Liver (tissue), 9 donors: ENCODE results near the gene TNKS2. TPM values are rescaled to one million over a fixed set of nuclear protein-coding genes. Genes with fewer than 3 reads are reported as not detected.

Source experiments
- DNase-seq: peaks from one replicate; pipeline ENCODE4 v3.0.0-alpha.2; 2017; ENCODE audit warnings: low spot score
- H3K27ac ChIP-seq, 2 donors: one replicate each; pipeline ENCODE4 v1.7.0; 2013; ENCODE audit warnings: inconsistent platforms in 2 of 2, low read length in 2 of 2, control low read depth in 1 of 2, low read depth in 1 of 2, mild to moderate bottlenecking in 1 of 2
- H3K27me3 ChIP-seq, 4 donors: one replicate each; pipeline versions ENCODE4 v1.6.1 to v1.7.0; 2013; ENCODE audit warnings: low read length in 3 of 4, inconsistent platforms in 1 of 4, mild to moderate bottlenecking in 1 of 4, moderate library complexity in 1 of 4; ENCODE audit not compliant: control insufficient read depth in 4 of 4, insufficient read depth in 4 of 4
- H3K36me3 ChIP-seq, 4 donors: one replicate each; pipeline versions ENCODE4 v1.6.1 to v1.7.0; 2013; ENCODE audit warnings: low read length in 3 of 4, mild to moderate bottlenecking in 3 of 4, low read depth in 1 of 4, moderate library complexity in 1 of 4; ENCODE audit not compliant: control insufficient read depth in 4 of 4, insufficient read depth in 3 of 4
- H3K4me1 ChIP-seq, 4 donors: one replicate each; pipeline versions ENCODE4 v1.6.1 to v1.7.0; 2013; ENCODE audit warnings: low read length in 3 of 4, mild to moderate bottlenecking in 3 of 4, moderate library complexity in 1 of 4; ENCODE audit not compliant: control insufficient read depth in 4 of 4, insufficient read depth in 4 of 4
- H3K4me3 ChIP-seq, 3 donors: one replicate each; pipeline versions ENCODE4 v1.6.1 to v1.7.0; 2013; ENCODE audit warnings: low read length in 3 of 3, control low read depth in 1 of 3, low read depth in 1 of 3, mild to moderate bottlenecking in 1 of 3
- H3K9ac ChIP-seq, 2 donors: one replicate each; pipeline ENCODE4 v1.7.0; 2013; ENCODE audit warnings: low read length in 2 of 2, mild to moderate bottlenecking in 2 of 2, moderate library complexity in 2 of 2, control low read depth in 1 of 2, low read depth in 1 of 2
- H3K9me3 ChIP-seq, 4 donors: one replicate each; pipeline versions ENCODE4 v1.6.1 to v1.7.0; 2013; ENCODE audit warnings: low read length in 3 of 4; ENCODE audit not compliant: control insufficient read depth in 4 of 4
- EGR1 ChIP-seq, 2 donors: IDR thresholded peaks; 2 replicates each; pipeline ENCODE4 v1.6.1; 2016 to 2018; ENCODE audit warnings: antibody characterized with exemption in 2 of 2, low read depth in 2 of 2
- FOXA1 ChIP-seq: IDR thresholded peaks from 2 replicates; pipeline ENCODE4 v1.6.1; 2016; ENCODE audit warnings: antibody characterized with exemption
- FOXA2 ChIP-seq: IDR thresholded peaks from 2 replicates; pipeline ENCODE4 v1.6.1; 2016; ENCODE audit warnings: antibody characterized with exemption
- GABPA ChIP-seq, 2 donors: IDR thresholded peaks in 1 of 2; conservative IDR thresholded peaks in 1 of 2; 2 replicates each; pipeline ENCODE4 v1.6.1; 2016; ENCODE audit warnings: antibody characterized with exemption in 2 of 2, mild to moderate bottlenecking in 1 of 2, moderate library complexity in 1 of 2
- HNF4A ChIP-seq, 2 donors: conservative IDR thresholded peaks; 2 replicates each; pipeline ENCODE4 v1.6.1; 2016; ENCODE audit warnings: antibody characterized with exemption in 2 of 2, mild to moderate bottlenecking in 2 of 2
- HNF4G ChIP-seq: IDR thresholded peaks from 2 replicates; pipeline ENCODE4 v1.6.1; 2016; ENCODE audit warnings: antibody characterized with exemption
- JUND ChIP-seq, 2 donors: IDR thresholded peaks; 2 replicates each; pipeline ENCODE4 v1.6.1; 2016; ENCODE audit warnings: antibody characterized with exemption in 2 of 2
- NR2F2 ChIP-seq: IDR thresholded peaks from 2 replicates; pipeline ENCODE4 v1.6.1; 2016; ENCODE audit warnings: antibody characterized with exemption
- RAD21 ChIP-seq, 2 donors: IDR thresholded peaks; 2 replicates each; pipeline ENCODE4 v1.6.1; 2016; ENCODE audit warnings: antibody characterized with exemption in 2 of 2, mild to moderate bottlenecking in 2 of 2
- RXRA ChIP-seq, 2 donors: IDR thresholded peaks; 2 replicates each; pipeline ENCODE4 v1.6.1; 2017 to 2018; ENCODE audit warnings: antibody characterized with exemption in 2 of 2, mild to moderate bottlenecking in 1 of 2
- TAF1 ChIP-seq: conservative IDR thresholded peaks from 2 replicates; pipeline ENCODE4 v1.6.1; 2016; ENCODE audit warnings: antibody characterized with exemption, mild to moderate bottlenecking
- YY1 ChIP-seq: IDR thresholded peaks from 2 replicates; pipeline ENCODE4 v1.6.1; 2016; ENCODE audit warnings: antibody characterized with exemption, mild to moderate bottlenecking
- WGBS: extraction: QIAGEN DNeasy Blood & Tissue Kit; methylation state at CpG from one replicate; pipeline ENCODE4 v1.1.7; 2013; 5-methylcytosine and 5-hydroxymethylcytosine counted together
- polyA plus RNA-seq, 2 donors: library from polyadenylated mRNA; stranded (reverse) in 1 of 2; unstranded in 1 of 2; fragments of 200-250 nt in 1 of 2; fragments of >200 nt in 1 of 2; fragmentation: Nextera tagmentation in 1 of 2; extraction: Ambion mirVana in 1 of 2; gene quantifications; one replicate each; pipeline versions ENCODE4 v1.2.1 to v1.2.3, GENCODE V29; 2013 to 2015
- total RNA-seq, 2 donors: library from RNA; depleted of rRNA; stranded (reverse); fragments of >200 nt; gene quantifications; one replicate each; pipeline ENCODE4 v1.2.3, GENCODE V29; 2014
- TF ChIP-seq, protein P1 (sequence below): IDR thresholded peaks from 2 replicates; pipeline ENCODE4 v1.6.1; 2016; ENCODE audit warnings: antibody characterized with exemption
- TF ChIP-seq, protein P2 (sequence below): IDR thresholded peaks from 2 replicates; pipeline ENCODE4 v1.6.1; 2016; ENCODE audit warnings: antibody characterized with exemption, mild to moderate bottlenecking
- TF ChIP-seq, protein P3 (sequence below): IDR thresholded peaks from 2 replicates; pipeline ENCODE4 v1.6.1; 2016; ENCODE audit warnings: antibody characterized with exemption
- TF ChIP-seq, protein P4 (sequence below): IDR thresholded peaks from 2 replicates; pipeline ENCODE4 v1.6.1; 2016; ENCODE audit warnings: antibody characterized with exemption
- TF ChIP-seq, protein P5 (sequence below): fragments of 150-350 bp; IDR thresholded peaks from 2 replicates; pipeline ENCODE4 v1.5.1; 2017; ENCODE audit warnings: improper control_type of control experiment, low read depth, low read length; ENCODE audit not compliant: missing input control
- donor health status: healthy.
- donor health status: healthy.
- donor health status: healthy.
- donor health status: healthy.
- donor health status: healthy.

Gene TNKS2
- total and polyA plus RNA-seq, 4 donors = 5.2 to 30.7 (median 18.2) TPM

DNA sequence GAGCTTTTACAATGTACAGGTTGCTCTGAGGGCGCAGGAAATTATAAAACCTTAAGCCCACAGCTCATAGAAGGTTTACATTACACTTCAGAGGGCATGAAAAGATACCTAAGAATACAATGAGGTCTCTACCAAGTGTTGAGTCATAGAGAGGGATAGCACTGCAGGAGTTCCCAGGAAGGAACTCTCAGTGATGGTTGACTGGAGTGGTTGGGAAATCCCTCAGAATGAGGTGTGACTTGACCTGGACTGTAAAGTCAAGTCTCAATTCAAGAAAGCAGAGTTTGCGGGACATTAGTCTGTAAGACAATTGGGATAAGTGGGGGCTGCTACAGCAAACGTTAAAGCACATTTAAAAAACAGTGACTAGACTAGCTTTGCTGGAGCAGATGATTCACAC is 21.9 kb downstream of the TNKS2 start:
- H3K4me1 ChIP-seq = no peaks in the 10 kb centered on the region
- H3K9me3 ChIP-seq = no peaks in the 10 kb centered on the region
- no peak overlapping the region for H3K4me3 ChIP-seq
- H3K27me3 ChIP-seq = no peaks in the 10 kb centered on the region
- no peak overlapping the region for H3K9ac ChIP-seq
- 93% methylated on average over 3 of the region's 3 CpGs for WGBS
- no peak for DNase-seq
- peaks cover 12 to 70% (median 54%) of the 10 kb centered on the region in 4 donors for H3K36me3 ChIP-seq
- H3K27ac ChIP-seq = no peak overlapping the region
- TF ChIP-seq GABPA (IDR thresholded peaks at IDR 0.05 in 1 of 2, conservative IDR thresholded peaks at IDR 0.05 in 1 of 2) (no peak), RAD21 (IDR thresholded peaks at IDR 0.05) (no peak), TAF1 (no peak), HNF4A (conservative IDR thresholded peaks at IDR 0.05) (no peak), JUND (IDR thresholded peaks at IDR 0.05) (no peak), RXRA (IDR thresholded peaks at IDR 0.05) (no peak), EGR1 (IDR thresholded peaks at IDR 0.05; ENCODE audit: low read depth in 2 of 2) (no peak), FOXA2 (no peak), NR2F2 (no peak), YY1 (no peak)
- TF ChIP-seq, protein P1, sequence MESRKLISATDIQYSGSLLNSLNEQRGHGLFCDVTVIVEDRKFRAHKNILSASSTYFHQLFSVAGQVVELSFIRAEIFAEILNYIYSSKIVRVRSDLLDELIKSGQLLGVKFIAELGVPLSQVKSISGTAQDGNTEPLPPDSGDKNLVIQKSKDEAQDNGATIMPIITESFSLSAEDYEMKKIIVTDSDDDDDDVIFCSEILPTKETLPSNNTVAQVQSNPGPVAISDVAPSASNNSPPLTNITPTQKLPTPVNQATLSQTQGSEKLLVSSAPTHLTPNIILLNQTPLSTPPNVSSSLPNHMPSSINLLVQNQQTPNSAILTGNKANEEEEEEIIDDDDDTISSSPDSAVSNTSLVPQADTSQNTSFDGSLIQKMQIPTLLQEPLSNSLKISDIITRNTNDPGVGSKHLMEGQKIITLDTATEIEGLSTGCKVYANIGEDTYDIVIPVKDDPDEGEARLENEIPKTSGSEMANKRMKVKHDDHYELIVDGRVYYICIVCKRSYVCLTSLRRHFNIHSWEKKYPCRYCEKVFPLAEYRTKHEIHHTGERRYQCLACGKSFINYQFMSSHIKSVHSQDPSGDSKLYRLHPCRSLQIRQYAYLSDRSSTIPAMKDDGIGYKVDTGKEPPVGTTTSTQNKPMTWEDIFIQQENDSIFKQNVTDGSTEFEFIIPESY = no peak
- TF ChIP-seq, protein P2, sequence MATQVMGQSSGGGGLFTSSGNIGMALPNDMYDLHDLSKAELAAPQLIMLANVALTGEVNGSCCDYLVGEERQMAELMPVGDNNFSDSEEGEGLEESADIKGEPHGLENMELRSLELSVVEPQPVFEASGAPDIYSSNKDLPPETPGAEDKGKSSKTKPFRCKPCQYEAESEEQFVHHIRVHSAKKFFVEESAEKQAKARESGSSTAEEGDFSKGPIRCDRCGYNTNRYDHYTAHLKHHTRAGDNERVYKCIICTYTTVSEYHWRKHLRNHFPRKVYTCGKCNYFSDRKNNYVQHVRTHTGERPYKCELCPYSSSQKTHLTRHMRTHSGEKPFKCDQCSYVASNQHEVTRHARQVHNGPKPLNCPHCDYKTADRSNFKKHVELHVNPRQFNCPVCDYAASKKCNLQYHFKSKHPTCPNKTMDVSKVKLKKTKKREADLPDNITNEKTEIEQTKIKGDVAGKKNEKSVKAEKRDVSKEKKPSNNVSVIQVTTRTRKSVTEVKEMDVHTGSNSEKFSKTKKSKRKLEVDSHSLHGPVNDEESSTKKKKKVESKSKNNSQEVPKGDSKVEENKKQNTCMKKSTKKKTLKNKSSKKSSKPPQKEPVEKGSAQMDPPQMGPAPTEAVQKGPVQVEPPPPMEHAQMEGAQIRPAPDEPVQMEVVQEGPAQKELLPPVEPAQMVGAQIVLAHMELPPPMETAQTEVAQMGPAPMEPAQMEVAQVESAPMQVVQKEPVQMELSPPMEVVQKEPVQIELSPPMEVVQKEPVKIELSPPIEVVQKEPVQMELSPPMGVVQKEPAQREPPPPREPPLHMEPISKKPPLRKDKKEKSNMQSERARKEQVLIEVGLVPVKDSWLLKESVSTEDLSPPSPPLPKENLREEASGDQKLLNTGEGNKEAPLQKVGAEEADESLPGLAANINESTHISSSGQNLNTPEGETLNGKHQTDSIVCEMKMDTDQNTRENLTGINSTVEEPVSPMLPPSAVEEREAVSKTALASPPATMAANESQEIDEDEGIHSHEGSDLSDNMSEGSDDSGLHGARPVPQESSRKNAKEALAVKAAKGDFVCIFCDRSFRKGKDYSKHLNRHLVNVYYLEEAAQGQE = no peak
- TF ChIP-seq, protein P3, sequence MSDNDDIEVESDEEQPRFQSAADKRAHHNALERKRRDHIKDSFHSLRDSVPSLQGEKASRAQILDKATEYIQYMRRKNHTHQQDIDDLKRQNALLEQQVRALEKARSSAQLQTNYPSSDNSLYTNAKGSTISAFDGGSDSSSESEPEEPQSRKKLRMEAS = no peak
- TF ChIP-seq, protein P4, sequence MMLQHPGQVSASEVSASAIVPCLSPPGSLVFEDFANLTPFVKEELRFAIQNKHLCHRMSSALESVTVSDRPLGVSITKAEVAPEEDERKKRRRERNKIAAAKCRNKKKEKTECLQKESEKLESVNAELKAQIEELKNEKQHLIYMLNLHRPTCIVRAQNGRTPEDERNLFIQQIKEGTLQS = no peak
- TF ChIP-seq, protein P5, sequence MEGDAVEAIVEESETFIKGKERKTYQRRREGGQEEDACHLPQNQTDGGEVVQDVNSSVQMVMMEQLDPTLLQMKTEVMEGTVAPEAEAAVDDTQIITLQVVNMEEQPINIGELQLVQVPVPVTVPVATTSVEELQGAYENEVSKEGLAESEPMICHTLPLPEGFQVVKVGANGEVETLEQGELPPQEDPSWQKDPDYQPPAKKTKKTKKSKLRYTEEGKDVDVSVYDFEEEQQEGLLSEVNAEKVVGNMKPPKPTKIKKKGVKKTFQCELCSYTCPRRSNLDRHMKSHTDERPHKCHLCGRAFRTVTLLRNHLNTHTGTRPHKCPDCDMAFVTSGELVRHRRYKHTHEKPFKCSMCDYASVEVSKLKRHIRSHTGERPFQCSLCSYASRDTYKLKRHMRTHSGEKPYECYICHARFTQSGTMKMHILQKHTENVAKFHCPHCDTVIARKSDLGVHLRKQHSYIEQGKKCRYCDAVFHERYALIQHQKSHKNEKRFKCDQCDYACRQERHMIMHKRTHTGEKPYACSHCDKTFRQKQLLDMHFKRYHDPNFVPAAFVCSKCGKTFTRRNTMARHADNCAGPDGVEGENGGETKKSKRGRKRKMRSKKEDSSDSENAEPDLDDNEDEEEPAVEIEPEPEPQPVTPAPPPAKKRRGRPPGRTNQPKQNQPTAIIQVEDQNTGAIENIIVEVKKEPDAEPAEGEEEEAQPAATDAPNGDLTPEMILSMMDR = no peak

DNA sequence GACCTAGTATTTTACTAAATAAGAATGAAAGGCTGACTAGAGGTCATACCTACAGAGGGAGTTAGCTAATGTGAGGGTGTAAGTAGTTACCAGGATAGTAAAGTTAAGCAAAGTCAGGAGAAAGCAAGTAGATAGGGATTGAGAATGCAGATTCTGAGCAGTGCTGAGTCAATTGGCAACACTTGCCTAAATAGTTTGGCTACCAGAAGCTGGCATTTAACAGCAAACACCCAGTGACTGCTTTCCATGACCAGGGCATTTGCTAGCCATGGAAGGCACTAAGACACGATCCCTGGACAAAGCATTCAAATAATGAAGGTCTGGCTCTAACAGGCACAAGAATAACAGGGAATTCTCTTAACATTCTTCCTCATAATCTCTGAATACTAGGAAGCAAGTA is 25.9 kb downstream of the TNKS2 start:
- Histone ChIP-seq H3K27ac (no peak overlapping the region), H3K36me3 (peaks cover 13 to 74% (median 61%) of the 10 kb centered on the region in 4 donors), H3K27me3 (no peaks in the 10 kb centered on the region), H3K4me1 (no peaks in the 10 kb centered on the region), H3K4me3 (no peak overlapping the region), H3K9me3 (no peaks in the 10 kb centered on the region), H3K9ac (no peak overlapping the region)
- no peak for DNase-seq
- WGBS = 100% methylated on average over 1 of the region's 1 CpG
- TF ChIP-seq RXRA (IDR thresholded peaks at IDR 0.05) (no peak), HNF4A (conservative IDR thresholded peaks at IDR 0.05) (no peak), EGR1 (IDR thresholded peaks at IDR 0.05; ENCODE audit: low read depth in 2 of 2) (no peak), FOXA1 (no peak), HNF4G (no peak), JUND (IDR thresholded peaks at IDR 0.05) (no peak)
- TF ChIP-seq, protein P4 = no peak
- TF ChIP-seq, protein P2 = no peak
- TF ChIP-seq, protein P3 = no peak
- TF ChIP-seq, protein P5 = no peak
